Raji (cell line): ENCODE results near the gene KRTAP4-12.
"Not testable (repeated sequence)": the region's sequence is repeated elsewhere in the genome, so short reads cannot be mapped to it uniquely, and the experiment has no call there.

Experiments
- POLR2A ChIP-seq: IDR thresholded peaks from 2 replicates; pipeline ENCODE4 v1.6.1; 2011; ENCODE audit warnings: low read depth, low read length, control low read depth; ENCODE audit not compliant: insufficient read depth

Gene KRTAP4-12

GRCh38 chr17:41084100-41084856, 39.7 kb downstream of the KRTAP4-12 start, which contains the start of gene KRTAP4-7:
KRTAP4-7 (plus strand) TSS chr17:41084150; CDS start chr17:41084207, 57 bp downstream.
- TF ChIP-seq POLR2A = not testable (repeated sequence)

DNA sequence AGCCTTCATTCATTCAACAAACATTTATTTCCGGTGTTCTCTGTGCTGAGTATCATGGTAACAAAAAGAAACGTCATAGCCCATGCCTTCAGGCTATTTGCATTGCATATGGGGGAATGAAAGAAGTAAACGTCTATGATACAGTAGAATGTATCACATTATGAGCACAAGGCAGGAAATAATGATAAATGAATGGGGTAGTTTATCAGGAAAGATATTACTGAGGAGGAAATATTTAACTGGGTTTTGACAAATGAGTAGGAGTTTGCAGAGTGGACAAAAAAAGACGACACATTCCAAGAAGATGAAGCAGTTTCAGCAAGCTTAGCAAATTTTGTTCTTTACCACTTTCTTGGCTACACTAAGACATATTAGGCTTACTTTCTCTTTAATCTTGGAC, 41.4 kb downstream of the KRTAP4-12 start:
- TF ChIP-seq POLR2A = no peak

DNA sequence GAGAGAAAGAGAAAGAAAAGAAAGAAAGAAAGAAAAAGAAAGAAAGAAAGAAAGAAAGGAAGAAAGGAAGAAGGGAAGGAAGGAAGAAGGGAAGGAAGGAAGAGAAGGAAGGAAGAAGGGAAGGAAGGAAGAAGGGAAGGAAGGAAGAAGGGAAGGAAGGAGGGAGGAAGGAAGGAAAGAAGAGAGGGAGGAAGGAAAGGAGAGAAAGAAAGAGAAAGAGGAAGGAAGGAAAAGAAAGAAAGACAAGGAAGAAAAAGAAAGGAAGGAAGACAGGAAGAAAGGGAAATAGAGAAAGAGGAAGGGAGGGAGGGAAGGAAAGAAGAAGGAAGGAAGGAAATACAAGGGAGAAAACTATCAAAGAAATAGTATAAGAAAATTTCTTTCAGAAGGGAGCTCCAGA, 47.2 kb downstream of the KRTAP4-12 start:
- TF ChIP-seq POLR2A = no peak

- no peak for TF ChIP-seq POLR2A
These were observed 50.3 kb downstream of the KRTAP4-12 start for GRCh38 chr17:41073676-41074075.
